Osteoblast (primary cell): ENCODE results near the gene NFIC. TPM values are rescaled to one million over a fixed set of nuclear protein-coding genes. Genes with fewer than 3 reads are reported as not detected.
A peak's percentile ranks its signal among the peaks of the same experiment; 100 is the strongest.

Experiments used
- DNase-seq: peaks from one replicate; pipeline ENCODE4 v3.0.0; 2011; ENCODE audit warnings: low spot score, mixed read lengths; ENCODE audit not compliant: insufficient read length; ENCODE audit errors: missing footprints
- H2AFZ ChIP-seq: 2 replicates; pipeline ENCODE4 v1.6.0; 2011; ENCODE audit warnings: mild to moderate bottlenecking, low read length
- H3K27ac ChIP-seq: 2 replicates; pipeline ENCODE4 v1.5.1; 2011; ENCODE audit warnings: mild to moderate bottlenecking, low read depth, low read length, moderate library complexity
- H3K27me3 ChIP-seq: 2 replicates; pipeline ENCODE4 v1.6.0; 2012; ENCODE audit warnings: mild to moderate bottlenecking, control low read depth, inconsistent platforms, low read length, moderate library complexity; ENCODE audit not compliant: insufficient read depth
- H3K36me3 ChIP-seq: 2 replicates; pipeline ENCODE4 v1.5.1; 2011; ENCODE audit warnings: mild to moderate bottlenecking, low read length, control low read depth, moderate library complexity; ENCODE audit not compliant: insufficient read depth
- H3K4me1 ChIP-seq: 2 replicates; pipeline ENCODE4 v1.5.1; 2011; ENCODE audit warnings: mild to moderate bottlenecking, low read length, control low read depth, moderate library complexity; ENCODE audit not compliant: insufficient read depth
- H3K4me2 ChIP-seq: 2 replicates; pipeline ENCODE4 v1.6.0; 2011; ENCODE audit warnings: mild to moderate bottlenecking, low read length; ENCODE audit not compliant: insufficient read depth
- H3K4me3 ChIP-seq: fragments of 200-600 bp; sonication (generic); 3 replicates; pipeline ENCODE4 v1.5.1; 2012; ENCODE audit warnings: mild to moderate bottlenecking, low read length, inconsistent platforms; ENCODE audit not compliant: insufficient read depth
- H3K79me2 ChIP-seq: 2 replicates; pipeline ENCODE4 v1.6.0; 2012; ENCODE audit warnings: mild to moderate bottlenecking, low read length, control low read depth, inconsistent platforms; ENCODE audit not compliant: insufficient read depth
- H3K9me3 ChIP-seq: 2 replicates; pipeline ENCODE4 v1.5.1; 2011; ENCODE audit warnings: low read depth, low read length, control low read depth
- H4K20me1 ChIP-seq: 2 replicates; pipeline ENCODE4 v1.6.0; 2012; ENCODE audit warnings: mild to moderate bottlenecking, low read length, control low read depth; ENCODE audit not compliant: insufficient read depth
- CTCF ChIP-seq: IDR thresholded peaks from 2 replicates; pipeline ENCODE4 v1.5.1; 2011; ENCODE audit warnings: mild to moderate bottlenecking, low read depth, low read length, moderate library complexity; ENCODE audit errors: extremely low read depth
- total RNA-seq: library from RNA; depleted of rRNA; stranded (reverse); fragments of >200 nt; gene quantifications from 2 replicates; pipeline ENCODE4 v1.2.3, GENCODE V29; 2012

NFIC gene
- total RNA-seq, 1 donor: 61.2 TPM

- H3K9me3 ChIP-seq: no peaks in the 10 kb centered on the region
- peak; percentile 89 for DNase-seq
- no peak overlapping the region for H3K4me2 ChIP-seq
- H2AFZ ChIP-seq: no peak overlapping the region
- no peak for TF ChIP-seq CTCF
- H3K4me1 ChIP-seq: peaks cover 34% of the 10 kb centered on the region
- H3K36me3 ChIP-seq: peaks cover 16% of the 10 kb centered on the region
- peaks cover 97% of the 10 kb centered on the region for H3K79me2 ChIP-seq
- H3K27me3 ChIP-seq: no peaks in the 10 kb centered on the region
- H4K20me1 ChIP-seq: peaks cover 78% of the 10 kb centered on the region
- peak overlapping the region; percentile 41 for H3K27ac ChIP-seq
- no peak overlapping the region for H3K4me3 ChIP-seq
These were observed 20.3 kb downstream of the NFIC start for GRCh38 chr19:3386447-3387234.

GRCh38 chr19:3387645-3388589 lies 21.5 kb downstream of the NFIC start:
- Histone ChIP-seq H2AFZ (no peak overlapping the region), H3K4me3 (no peak overlapping the region), H3K79me2 (peaks cover 95% of the 10 kb centered on the region), H3K4me1 (peaks cover 34% of the 10 kb centered on the region), H3K27me3 (no peaks in the 10 kb centered on the region), H3K36me3 (peaks cover 4% of the 10 kb centered on the region), H3K27ac (peak overlapping the region; percentile 60), H3K9me3 (no peaks in the 10 kb centered on the region), H3K4me2 (peak overlapping the region; percentile 32), H4K20me1 (peaks cover 69% of the 10 kb centered on the region)
- peak; percentile 96 for DNase-seq
- TF ChIP-seq CTCF: no peak

DNA sequence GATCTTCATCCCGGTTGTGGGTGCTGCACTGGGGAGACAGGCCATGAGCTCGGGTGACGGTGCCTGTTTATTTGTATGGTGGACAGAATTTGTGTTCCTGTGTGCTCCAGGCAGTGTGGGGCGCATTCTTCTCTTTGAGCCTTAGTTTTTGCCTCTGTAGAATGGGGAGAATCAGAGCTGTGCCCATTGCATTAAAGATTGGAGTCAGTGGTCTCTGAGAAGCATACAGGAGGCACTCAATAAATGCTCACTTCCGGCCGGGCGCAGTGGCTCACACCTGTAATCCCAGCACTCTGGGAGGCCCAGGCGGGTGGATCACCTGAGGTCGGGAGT lies 23.0 kb downstream of the NFIC start:
- Histone ChIP-seq H3K36me3 (no peaks in the 10 kb centered on the region), H4K20me1 (peaks cover 59% of the 10 kb centered on the region), H3K4me1 (peaks cover 28% of the 10 kb centered on the region), H2AFZ (no peak overlapping the region), H3K27ac (no peak overlapping the region), H3K79me2 (peaks cover 95% of the 10 kb centered on the region), H3K9me3 (no peaks in the 10 kb centered on the region), H3K27me3 (no peaks in the 10 kb centered on the region), H3K4me2 (no peak overlapping the region), H3K4me3 (no peak overlapping the region)
- DNase-seq: peak; percentile 61
- no peak for TF ChIP-seq CTCF
